GM12873 (cell line): ENCODE results near the gene TSPAN11.

Source experiments
- CTCF ChIP-seq: IDR thresholded peaks from 2 replicates; pipeline ENCODE4 v1.5.1; 2012; ENCODE audit warnings: low read depth, mild to moderate bottlenecking, moderate library complexity, low read length, control low read depth; ENCODE audit not compliant: insufficient read depth; ENCODE audit errors: missing control alignments

Gene TSPAN11

DNA sequence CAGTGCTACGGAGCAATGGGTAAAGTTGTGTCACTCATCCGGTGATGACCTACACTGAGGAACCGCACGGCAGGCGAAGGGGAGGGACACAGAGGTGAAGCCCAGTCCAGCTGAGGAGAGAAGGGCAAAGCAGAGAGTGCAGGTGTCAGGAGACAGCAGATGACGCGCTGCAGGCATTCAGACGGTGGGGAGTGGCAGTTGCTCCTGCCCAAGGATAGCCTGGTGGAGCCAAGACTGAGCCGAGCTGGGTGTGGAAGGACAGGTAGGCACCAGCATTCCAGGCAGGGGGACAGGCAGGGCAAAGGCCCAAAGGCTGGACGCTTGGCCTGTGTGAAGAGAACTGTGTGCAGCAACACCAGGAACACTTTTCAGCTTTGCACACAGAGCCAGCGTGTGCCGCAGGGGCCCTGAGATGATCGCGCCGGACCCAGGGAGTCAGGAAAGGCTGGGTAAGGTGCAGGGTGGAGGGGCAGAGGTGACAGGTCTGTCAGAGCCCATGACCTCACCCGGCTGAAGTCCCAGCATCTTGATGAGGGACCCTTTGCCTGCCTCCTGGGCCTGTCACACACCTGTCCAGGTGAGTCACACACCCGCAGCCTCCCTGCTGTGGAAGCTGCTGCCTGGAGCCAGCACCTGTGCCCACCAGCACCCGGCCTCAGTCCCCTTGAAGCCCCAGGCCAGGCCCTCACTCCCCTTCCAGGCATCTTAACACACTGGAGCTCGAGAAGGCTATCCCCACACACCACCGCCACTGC is 48.4 kb downstream of the TSPAN11 start:
- TF ChIP-seq CTCF, result no peak

DNA sequence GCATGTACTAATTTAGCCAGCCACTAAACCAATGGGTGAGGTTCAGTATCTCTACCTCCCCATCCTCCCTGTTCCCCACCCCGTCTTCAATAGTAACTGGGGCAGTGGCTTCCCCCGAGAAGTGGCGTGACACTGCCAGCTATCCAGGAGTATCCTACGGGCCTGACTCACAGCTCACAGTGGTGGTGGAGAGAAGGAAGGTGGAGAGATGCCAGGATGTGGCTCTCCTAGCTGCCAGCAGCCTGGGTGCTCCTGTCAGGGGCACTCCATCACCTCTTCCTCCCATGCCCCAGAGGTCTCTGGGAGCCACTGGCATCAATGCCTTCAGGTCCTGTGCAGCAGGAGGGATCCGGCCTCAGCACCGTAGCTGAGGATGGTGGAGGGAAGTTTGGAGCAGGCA is 49.0 kb downstream of the TSPAN11 start:
- no peak for TF ChIP-seq CTCF

DNA sequence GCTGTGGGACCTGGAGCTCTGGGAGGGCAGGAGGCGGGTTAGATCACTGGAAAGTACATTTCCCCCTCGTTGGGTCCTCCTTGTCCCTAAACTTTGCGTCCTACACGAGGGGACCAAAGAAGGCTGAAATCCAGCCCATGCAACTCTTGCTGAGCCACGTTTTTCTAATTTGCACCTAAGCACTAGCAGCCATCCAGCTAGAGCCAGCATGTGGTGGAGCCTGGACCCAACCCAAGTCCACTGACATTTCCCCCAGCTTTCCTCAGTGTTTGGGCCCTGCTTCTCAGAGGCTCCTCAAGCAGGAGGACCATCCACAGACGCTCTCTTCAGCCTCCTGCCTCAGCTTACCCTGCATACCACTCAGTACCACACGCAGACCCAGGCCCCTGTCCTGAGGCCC is 49.7 kb downstream of the TSPAN11 start:
- TF ChIP-seq CTCF, result no peak

DNA sequence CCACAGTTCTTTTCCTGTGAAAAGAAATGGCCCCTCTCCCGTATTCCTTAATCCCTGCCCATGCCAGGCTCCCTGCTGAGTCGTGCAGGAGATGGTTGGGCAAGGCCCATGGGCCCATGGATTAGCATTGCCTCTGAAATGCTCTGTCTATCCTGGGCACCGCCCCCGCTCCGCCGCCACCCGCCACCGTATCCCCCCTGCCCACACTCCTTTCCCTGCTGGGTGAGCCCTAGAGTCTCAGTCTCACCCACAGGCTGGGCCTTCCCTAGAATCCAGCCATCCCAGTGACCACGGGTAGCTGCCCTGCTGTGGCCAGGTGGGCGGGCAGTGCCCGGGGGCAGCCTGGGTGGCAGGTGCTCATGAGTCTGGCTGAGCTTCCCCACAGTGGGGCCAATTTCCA is 50.6 kb downstream of the TSPAN11 start:
- TF ChIP-seq CTCF, result no peak

DNA sequence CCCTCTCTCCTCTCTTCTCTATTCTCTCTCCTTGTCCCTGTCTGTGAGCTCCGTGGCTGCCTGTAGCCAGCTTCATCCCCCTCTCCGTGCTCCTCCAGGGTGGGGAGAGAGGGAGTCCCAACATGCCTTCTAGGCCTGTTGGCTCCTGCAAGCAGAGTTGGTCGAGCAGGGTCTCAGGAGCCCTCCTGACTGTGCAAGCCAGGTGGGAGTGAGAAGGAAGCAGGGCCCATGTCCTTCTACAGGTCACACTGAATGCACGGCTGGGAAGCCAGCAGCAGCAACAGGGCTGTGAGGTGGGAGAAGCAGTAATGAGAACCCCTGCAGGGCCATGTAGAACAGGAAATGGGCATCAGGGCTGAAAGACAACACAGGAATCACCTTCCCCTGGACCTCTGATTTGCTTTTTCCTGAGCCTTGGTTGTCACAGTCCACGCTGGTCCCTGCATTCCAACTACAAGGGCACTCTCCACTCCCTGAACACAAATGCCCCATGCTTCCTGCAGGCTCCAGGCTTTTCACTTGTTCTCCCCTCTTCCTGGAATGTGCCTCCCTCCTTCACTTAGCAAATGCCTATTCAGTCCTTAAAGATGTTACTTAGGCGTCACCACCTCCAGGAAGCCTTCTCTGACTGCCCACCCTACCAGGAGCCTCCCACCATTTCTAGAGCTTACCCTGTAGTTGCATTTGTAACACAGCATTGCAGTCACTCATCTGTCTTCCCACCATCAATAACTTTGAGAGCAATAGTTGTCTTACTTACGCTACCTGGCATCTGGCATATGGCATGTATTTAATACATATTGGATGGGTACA is 51.2 kb downstream of the TSPAN11 start:
- no peak for TF ChIP-seq CTCF

GRCh38 chr12:30978639-30979038 is 52.1 kb downstream of the TSPAN11 start:
- TF ChIP-seq CTCF, result no peak
